ENCODE measurements around the gene SRPK2.

GRCh38 chr7:105309235-105310169 lies 79.2 kb downstream of the SRPK2 start:
- TF ChIP-seq CTCF (IDR thresholded peaks at IDR 0.05; ENCODE audit: poor library complexity, severe bottlenecking) (no peak), EP300 (conservative IDR thresholded peaks at IDR 0.05; ENCODE audit: poor library complexity, severe bottlenecking) (no peak), EZH2 (IDR thresholded peaks at IDR 0.05; ENCODE audit: borderline replicate concordance, insufficient read depth, low read length, poor library complexity, severe bottlenecking) (no peak), TAF1 (IDR thresholded peaks at IDR 0.05; ENCODE audit: low read depth) (no peak), REST (IDR thresholded peaks at IDR 0.05; ENCODE audit: borderline replicate concordance) (no peak), SMC3 (conservative IDR thresholded peaks at IDR 0.05; ENCODE audit: poor library complexity) (no peak), MXI1 (conservative IDR thresholded peaks at IDR 0.05; ENCODE audit: poor library complexity, severe bottlenecking) (no peak), POLR2AphosphoS5 (IDR thresholded peaks at IDR 0.05) (no peak), RAD21 (conservative IDR thresholded peaks at IDR 0.05) (no peak)

Data from neural cell (in vitro differentiated cells).